Right lobe of liver (tissue), 6 donors: Measurements from ENCODE around the gene SETBP1. TPM values are rescaled to one million over a fixed set of nuclear protein-coding genes. Genes with fewer than 3 reads are reported as not detected.

ENCODE experiments used
- ATAC-seq, 4 donors: fragments of 200-7000 bp; cut with Tn5 transposase; one replicate each; pipeline ENCODE4 v1.9.1; 2020; ENCODE audit warnings: mild to moderate bottlenecking in 4 of 4, moderate library complexity in 4 of 4
- DNase-seq, 3 donors: peaks; one replicate each; pipeline ENCODE4 v3.0.0-alpha.2; 2020
- H3K27ac ChIP-seq, 3 donors: fragments of 200-600 bp; one replicate each; pipeline ENCODE4 v1.8.0; 2022
- H3K27me3 ChIP-seq, 2 donors: fragments of 200-600 bp; one replicate each; pipeline ENCODE4 v1.8.0; 2022
- H3K36me3 ChIP-seq, 4 donors: fragments of 200-600 bp; sonication (generic) in 1 of 4; one replicate each; pipeline versions ENCODE4 v1.5.1 to v1.8.0; 2017 to 2022; ENCODE audit warnings: control low read depth in 1 of 4
- H3K4me1 ChIP-seq, 4 donors: fragments of 200-600 bp; sonication (generic) in 1 of 4; one replicate each; pipeline versions ENCODE4 v1.5.1 to v1.8.0; 2017 to 2022; ENCODE audit warnings: control low read depth in 1 of 4
- H3K4me3 ChIP-seq, 3 donors: fragments of 200-600 bp; one replicate each; pipeline ENCODE4 v1.8.0; 2022
- H3K9me3 ChIP-seq, 4 donors: fragments of 200-600 bp; sonication (generic) in 1 of 4; one replicate each; pipeline versions ENCODE4 v1.5.1 to v1.8.0; 2017 to 2022; ENCODE audit warnings: control low read depth in 1 of 4
- POLR2A ChIP-seq: fragments of 450-650 bp; IDR thresholded peaks from one replicate; pipeline ENCODE4 v1.6.1; 2017; ENCODE audit warnings: antibody characterized with exemption, mild to moderate bottlenecking
- WGBS: methylation state at CpG from one replicate; pipeline ENCODE4 v1.1.6; 2018; ENCODE audit warnings: low coverage, low lambda C conversion rate; ENCODE audit not compliant: insufficient coverage; ENCODE audit errors: missing lambda C conversion rate; 5-methylcytosine and 5-hydroxymethylcytosine counted together
- intact Hi-C, 2 donors: fragments of 100-400 bp; cut with DNase I; formaldehyde crosslinking; loops; one replicate each; pipeline versions ENCODE4 v1.11.2 to v1.14.1; 2022
- total RNA-seq, 6 experiments: library from RNA; depleted of rRNA in 2 of 6; stranded (reverse); fragments of >200 nt in 2 of 6; fragmentation: NEBNext Ultra II Directional in 3 of 6; extraction: Animal tissue kit (Norgen Biotek cat#: 25700) in 3 of 6; gene quantifications; one replicate each; pipeline versions ENCODE4 v1.1.0 to v1.2.4, GENCODE V29; 2016 to 2023
- TF ChIP-seq, protein P1 (sequence below), 4 donors: fragments of 200-600 bp in 3 of 4; fragments of 450-650 bp in 1 of 4; IDR thresholded peaks; one replicate each; pipeline versions ENCODE4 v1.5.1 to v1.8.0; 2016 to 2022; ENCODE audit warnings: antibody characterized with exemption in 4 of 4, mild to moderate bottlenecking in 2 of 4
- donor health status: DM: no; HTN: yes; CAD: no.
- donor health status: DM: no; HTN: no; CAD: no.
- donor health status: DM: no; HTN: no; CAD: no.
- donor health status: DM: no; HTN: yes; CAD: no.
- donor health status: DM: no; HTN: yes; CAD: no.

SETBP1 gene
- total RNA-seq, 6 experiments from 2014 or later = 14.3 to 29.1 (median 16.6) TPM

DNA sequence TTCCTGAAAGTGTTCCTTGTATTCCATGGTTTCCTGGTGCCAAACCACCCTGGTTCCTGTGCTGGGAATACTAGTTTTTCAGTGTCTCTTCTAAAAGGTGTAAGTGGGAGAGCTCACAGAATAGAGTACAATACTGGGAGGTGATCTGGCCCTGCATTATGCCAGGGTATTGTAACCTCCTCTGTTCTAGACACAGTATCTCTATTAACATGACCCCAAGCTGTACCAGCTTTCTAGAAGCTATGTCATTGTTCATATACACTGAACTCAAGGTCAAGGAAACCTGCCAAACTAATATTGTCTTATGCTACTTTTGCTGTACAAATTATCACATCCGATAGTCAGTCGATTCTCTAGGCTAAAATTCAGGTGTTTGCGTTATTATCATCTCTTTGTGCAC lies 32.7 kb downstream of the SETBP1 start:
- no peak for DNase-seq
- H3K9me3 ChIP-seq = no peaks in the 10 kb centered on the region
- no peak for ATAC-seq
- WGBS = 92% methylated on average over 3 of the region's 3 CpGs
- no peak overlapping the region for H3K4me3 ChIP-seq
- TF ChIP-seq, protein P1, sequence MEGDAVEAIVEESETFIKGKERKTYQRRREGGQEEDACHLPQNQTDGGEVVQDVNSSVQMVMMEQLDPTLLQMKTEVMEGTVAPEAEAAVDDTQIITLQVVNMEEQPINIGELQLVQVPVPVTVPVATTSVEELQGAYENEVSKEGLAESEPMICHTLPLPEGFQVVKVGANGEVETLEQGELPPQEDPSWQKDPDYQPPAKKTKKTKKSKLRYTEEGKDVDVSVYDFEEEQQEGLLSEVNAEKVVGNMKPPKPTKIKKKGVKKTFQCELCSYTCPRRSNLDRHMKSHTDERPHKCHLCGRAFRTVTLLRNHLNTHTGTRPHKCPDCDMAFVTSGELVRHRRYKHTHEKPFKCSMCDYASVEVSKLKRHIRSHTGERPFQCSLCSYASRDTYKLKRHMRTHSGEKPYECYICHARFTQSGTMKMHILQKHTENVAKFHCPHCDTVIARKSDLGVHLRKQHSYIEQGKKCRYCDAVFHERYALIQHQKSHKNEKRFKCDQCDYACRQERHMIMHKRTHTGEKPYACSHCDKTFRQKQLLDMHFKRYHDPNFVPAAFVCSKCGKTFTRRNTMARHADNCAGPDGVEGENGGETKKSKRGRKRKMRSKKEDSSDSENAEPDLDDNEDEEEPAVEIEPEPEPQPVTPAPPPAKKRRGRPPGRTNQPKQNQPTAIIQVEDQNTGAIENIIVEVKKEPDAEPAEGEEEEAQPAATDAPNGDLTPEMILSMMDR (IDR thresholded peaks at IDR 0.05) = no peak
- TF ChIP-seq POLR2A = no peak
- intact Hi-C loops = no loop called here
- H3K27me3 ChIP-seq = no peaks in the 10 kb centered on the region
- H3K4me1 ChIP-seq = peaks cover 0 to 20% (median 9%) of the 10 kb centered on the region in 4 donors
- H3K36me3 ChIP-seq = peaks cover 0 to 3% (median 0%) of the 10 kb centered on the region in 4 donors
- H3K27ac ChIP-seq = no peak overlapping the region

DNA sequence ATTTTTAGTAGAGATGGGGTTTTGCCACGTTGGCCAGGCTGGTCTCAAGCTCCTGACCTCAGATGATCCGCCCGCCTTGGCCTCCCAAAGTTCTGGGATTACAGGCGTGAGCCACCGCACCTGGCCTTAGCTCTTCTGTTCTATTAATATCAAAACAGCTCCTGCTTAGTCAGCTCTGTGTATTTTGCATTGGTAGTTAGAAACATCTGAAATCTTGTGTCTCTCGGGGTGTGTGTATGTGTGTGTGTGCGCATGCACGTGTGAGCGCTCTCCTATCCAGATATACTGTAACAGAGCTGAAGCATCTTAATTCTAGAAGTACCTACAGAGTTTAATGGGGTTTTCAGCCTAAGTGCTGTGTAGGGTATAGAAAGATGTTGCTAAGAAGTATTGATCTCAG lies 33.7 kb downstream of the SETBP1 start:
- ATAC-seq (no peak), DNase-seq (no peak)
- no peak overlapping the region for H3K4me3 ChIP-seq
- no peaks in the 10 kb centered on the region for H3K27me3 ChIP-seq
- no peak overlapping the region for H3K27ac ChIP-seq
- peaks cover 0 to 16% (median 7%) of the 10 kb centered on the region in 4 donors for H3K4me1 ChIP-seq
- no peak for TF ChIP-seq POLR2A
- TF ChIP-seq, protein P1 (IDR thresholded peaks at IDR 0.05) = no peak
- 92% methylated on average over 9 of the region's 9 CpGs for WGBS
- intact Hi-C loops = no loop called here
- no peaks in the 10 kb centered on the region for H3K9me3 ChIP-seq
- H3K36me3 ChIP-seq = peaks cover 0 to 3% (median 0%) of the 10 kb centered on the region in 4 donors

DNA sequence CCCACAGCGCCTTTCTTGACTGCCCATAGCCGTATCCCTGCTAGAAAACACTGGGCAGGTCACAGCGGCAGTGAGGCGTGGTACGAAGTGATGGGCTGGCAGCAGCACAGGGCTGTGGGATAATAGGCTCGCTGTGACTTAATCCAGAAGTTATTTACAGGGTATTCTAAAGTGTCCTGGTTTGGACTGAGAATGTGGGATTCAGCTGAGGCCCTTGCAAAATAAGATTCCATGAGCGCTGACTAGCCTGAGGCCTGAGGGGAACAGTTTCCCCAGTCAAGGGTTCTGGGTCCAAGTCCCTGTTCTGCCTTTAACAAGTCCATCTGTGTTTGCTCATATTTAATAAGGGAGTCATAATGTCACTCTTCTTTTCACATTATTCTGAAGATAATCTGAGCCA lies 34.6 kb downstream of the SETBP1 start:
- Histone ChIP-seq H3K4me1 (peaks cover 0 to 12% (median 6%) of the 10 kb centered on the region in 4 donors), H3K27ac (no peak overlapping the region), H3K27me3 (no peaks in the 10 kb centered on the region), H3K36me3 (peaks cover 0 to 3% (median 0%) of the 10 kb centered on the region in 4 donors), H3K9me3 (no peaks in the 10 kb centered on the region), H3K4me3 (no peak overlapping the region)
- 74% methylated on average over 2 of the region's 7 CpGs for WGBS
- ATAC-seq (no peak), DNase-seq (no peak)
- TF ChIP-seq, protein P1 (IDR thresholded peaks at IDR 0.05) = no peak
- no peak for TF ChIP-seq POLR2A
- intact Hi-C loops = no loop called here

DNA sequence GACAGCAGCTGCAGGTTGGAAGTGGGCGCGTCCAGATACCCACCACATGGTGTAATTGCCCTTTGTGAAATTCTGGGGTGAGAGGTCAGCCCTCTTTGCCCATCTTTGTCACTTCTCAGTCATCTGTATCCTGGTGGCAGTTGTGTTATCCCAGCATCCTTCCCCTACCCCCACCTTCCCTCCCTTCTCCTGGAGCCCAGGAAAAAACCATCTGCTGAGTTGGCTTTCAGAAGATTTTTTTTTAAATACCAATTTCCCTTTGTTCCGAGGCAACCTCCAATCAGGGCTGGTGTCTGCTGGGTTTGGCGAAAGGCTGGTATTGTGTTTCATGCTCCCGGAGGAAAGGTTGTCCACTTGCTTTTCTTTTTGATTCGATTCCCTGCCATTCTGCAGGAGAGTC lies 35.2 kb downstream of the SETBP1 start:
- H3K36me3 ChIP-seq = peaks cover 0 to 3% (median 0%) of the 10 kb centered on the region in 4 donors
- H3K27me3 ChIP-seq = no peaks in the 10 kb centered on the region
- DNase-seq (no peak), ATAC-seq (no peak)
- TF ChIP-seq, protein P1 (IDR thresholded peaks at IDR 0.05) = no peak
- TF ChIP-seq POLR2A = no peak
- peaks cover 0 to 7% (median 3%) of the 10 kb centered on the region in 4 donors for H3K4me1 ChIP-seq
- H3K27ac ChIP-seq = no peak overlapping the region
- no peaks in the 10 kb centered on the region for H3K9me3 ChIP-seq
- 95% methylated on average over 6 of the region's 6 CpGs for WGBS
- intact Hi-C loops = no loop called here
- H3K4me3 ChIP-seq = no peak overlapping the region

DNA sequence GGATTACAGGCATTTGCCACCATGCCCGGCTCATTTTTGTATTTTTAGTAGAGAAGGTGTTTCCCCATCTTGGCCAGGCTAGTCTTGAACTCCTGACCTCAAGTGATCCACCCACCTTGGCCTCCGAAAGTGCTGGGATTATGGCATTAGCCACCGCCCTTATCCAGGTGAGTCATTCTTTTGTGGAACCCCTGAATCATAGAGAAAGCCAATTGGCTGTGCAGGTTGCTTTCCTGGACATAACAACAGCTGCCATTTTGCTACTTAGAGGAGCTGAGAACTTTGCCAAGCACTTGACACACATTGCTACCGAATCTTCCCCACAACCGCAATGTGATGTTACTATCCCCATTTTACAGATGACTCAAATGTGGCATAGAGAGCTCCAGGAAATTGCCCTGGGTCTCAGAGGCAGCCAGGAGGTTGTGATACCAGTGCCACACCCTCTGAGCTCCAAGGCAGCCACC lies 36.0 kb downstream of the SETBP1 start:
- Histone ChIP-seq H3K27me3 (no peaks in the 10 kb centered on the region), H3K9me3 (no peaks in the 10 kb centered on the region), H3K4me1 (peaks cover 0 to 7% (median 3%) of the 10 kb centered on the region in 4 donors), H3K4me3 (no peak overlapping the region), H3K36me3 (peaks cover 0 to 3% (median 0%) of the 10 kb centered on the region in 4 donors), H3K27ac (no peak overlapping the region)
- intact Hi-C loops = no loop called here
- TF ChIP-seq, protein P1 (IDR thresholded peaks at IDR 0.05) = no peak
- no peak for ATAC-seq
- DNase-seq = no peak
- WGBS = no CpG with 5 or more reads among the region's 5 CpGs
